GM18867 (cell line): Measurements from ENCODE around the gene EZR.
A peak's percentile ranks its signal among the peaks of the same experiment; 100 is the strongest.
"Not testable (repeated sequence)": the region's sequence is repeated elsewhere in the genome, so short reads cannot be mapped to it uniquely, and the experiment has no call there.

Experiments
- ATAC-seq: cut with Tn5 transposase; IDR thresholded peaks from one replicate; pipeline ENCODE4 v1.9.1; 2021; ENCODE audit warnings: mild to moderate bottlenecking, moderate library complexity; ENCODE audit not compliant: unreplicated experiment

The EZR gene

GRCh38 chr6:158799051-158799792, 19.9 kb downstream of the EZR start:
- ATAC-seq: no peak

DNA sequence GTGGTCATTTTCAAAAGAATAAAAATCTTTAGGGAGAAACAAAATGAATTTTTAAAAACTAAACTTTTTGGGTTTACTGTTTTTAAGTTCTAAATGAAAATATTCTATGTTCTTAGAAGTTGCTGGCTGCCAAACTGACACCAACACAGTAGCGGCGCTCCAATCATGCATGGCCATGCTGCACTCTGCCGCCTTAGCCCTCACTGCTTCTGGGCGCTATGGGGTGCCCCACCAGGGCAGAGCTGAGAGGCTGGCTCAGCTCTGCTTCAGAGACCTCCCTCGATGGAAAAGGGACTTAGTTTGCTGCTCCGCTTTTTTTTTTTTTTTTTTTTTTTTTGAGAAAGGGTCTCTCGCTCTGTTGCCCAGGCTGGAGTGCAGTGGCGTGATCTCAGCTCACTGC, 20.9 kb downstream of the EZR start:
- ATAC-seq: no peak

- no peak for ATAC-seq
Measured at GRCh38 chr6:158797331-158798310, 21.5 kb downstream of the EZR start.

- ATAC-seq: no peak
Measured at GRCh38 chr6:158796353-158796752, 22.8 kb downstream of the EZR start.

DNA sequence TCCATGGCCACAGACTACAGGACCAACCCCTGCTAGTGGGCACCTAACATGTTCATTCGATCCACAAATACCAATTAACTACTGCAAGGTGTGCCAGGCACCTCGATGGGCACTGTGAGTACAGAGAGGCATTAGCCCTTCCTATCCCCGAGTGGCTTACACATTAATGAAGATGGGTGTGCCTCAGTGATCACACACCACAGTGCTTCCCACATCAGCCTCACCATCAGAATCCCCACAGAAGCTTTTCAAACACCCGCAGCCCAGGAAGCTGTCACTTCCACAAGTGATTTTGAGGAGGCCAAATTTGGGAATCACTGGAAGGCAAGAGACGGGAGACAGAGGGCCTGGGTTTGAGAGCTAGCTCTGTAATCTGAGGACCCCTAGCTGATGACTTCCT, 23.7 kb downstream of the EZR start:
- no peak for ATAC-seq

DNA sequence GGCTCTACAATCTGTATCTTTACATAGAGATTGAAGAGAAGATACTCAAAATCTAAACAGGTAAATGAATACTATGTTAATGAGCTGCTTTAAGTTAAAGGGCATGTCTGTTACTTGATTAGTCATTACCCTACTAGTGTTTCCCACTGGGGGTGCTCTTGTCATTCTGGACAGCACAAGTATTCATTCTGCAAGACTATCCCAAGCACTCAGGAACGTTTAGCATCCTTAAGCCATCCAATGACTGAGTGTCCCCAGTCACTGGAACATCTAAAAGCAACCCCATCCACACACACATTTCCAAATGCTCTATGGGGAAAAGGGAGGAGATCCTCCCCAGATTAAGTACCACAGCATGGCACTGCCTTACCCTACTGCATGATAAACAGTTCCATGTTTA, 25.7 kb downstream of the EZR start:
- ATAC-seq: peak; percentile 60

- not testable (repeated sequence) for ATAC-seq
Measured at GRCh38 chr6:158792505-158792904, 26.7 kb downstream of the EZR start.

- ATAC-seq: no peak
Measured at GRCh38 chr6:158791274-158791855, 27.8 kb downstream of the EZR start.

GRCh38 chr6:158789115-158789917, 29.9 kb downstream of the EZR start:
- peak; percentile 42 for ATAC-seq

DNA sequence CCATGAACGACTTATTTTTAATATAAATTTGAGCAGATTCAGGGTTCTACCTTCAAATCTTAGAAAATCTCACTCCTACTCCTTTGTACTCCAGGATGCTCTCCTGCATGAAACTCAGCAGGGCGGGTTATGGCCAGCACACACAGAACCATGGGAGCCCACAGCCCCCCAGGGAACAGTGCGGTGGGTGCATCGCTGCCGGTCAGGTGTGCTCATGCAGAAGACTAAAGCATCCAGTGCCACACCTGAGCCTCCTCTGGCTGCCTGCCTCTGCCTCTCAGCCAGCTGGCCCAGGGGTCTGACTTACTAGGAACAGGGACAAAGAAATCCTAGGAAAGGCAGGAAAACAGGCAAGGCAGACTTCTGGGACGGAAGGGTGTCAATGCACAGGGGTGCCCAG, 31.8 kb downstream of the EZR start:
- ATAC-seq: no peak

GRCh38 chr6:158786645-158787304, 32.4 kb downstream of the EZR start:
- no peak for ATAC-seq

- no peak for ATAC-seq
Measured at GRCh38 chr6:158785036-158785435, 34.1 kb downstream of the EZR start.

DNA sequence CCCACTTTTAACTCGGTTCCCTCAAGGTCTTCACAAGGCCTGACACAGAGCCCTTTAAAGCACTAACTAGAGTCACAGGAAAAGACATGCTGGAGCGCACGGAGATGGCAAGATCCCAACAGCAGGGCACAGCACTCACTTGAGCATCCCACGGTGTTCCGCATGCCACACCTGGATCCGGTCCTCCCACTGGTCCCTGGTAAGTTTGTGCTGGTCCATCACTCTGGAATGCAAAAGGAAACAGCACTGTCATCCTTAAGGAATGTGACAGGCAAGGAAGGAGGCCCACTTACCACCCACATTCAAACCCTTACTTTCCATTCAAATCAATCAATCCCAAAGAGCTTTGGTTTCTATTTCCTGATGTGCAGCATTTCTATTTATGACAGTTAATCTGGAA, 34.7 kb downstream of the EZR start:
- ATAC-seq: no peak

DNA sequence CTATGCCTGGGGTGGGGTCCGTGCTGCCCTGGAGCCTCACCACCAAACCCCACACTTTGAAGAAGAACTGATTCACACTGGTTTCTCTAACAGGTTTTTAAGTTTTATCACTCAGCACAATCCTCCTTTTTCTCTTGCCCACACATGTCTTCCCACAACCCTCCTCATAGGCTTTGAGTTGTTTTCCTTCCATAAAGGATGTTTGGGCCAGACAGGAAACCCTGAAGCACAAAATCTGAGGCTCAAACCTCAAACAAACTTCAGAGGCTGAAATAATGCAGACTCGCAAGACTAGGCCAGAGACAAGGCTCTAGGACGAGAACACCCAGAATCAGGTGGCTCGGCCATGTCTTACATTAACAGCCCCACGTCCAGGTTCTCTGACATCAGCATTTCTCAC, 35.3 kb downstream of the EZR start:
- ATAC-seq: no peak

- ATAC-seq: no peak
Measured at GRCh38 chr6:158783167-158783450, 36.1 kb downstream of the EZR start.

GRCh38 chr6:158782432-158783166, 36.6 kb downstream of the EZR start:
- no peak for ATAC-seq

DNA sequence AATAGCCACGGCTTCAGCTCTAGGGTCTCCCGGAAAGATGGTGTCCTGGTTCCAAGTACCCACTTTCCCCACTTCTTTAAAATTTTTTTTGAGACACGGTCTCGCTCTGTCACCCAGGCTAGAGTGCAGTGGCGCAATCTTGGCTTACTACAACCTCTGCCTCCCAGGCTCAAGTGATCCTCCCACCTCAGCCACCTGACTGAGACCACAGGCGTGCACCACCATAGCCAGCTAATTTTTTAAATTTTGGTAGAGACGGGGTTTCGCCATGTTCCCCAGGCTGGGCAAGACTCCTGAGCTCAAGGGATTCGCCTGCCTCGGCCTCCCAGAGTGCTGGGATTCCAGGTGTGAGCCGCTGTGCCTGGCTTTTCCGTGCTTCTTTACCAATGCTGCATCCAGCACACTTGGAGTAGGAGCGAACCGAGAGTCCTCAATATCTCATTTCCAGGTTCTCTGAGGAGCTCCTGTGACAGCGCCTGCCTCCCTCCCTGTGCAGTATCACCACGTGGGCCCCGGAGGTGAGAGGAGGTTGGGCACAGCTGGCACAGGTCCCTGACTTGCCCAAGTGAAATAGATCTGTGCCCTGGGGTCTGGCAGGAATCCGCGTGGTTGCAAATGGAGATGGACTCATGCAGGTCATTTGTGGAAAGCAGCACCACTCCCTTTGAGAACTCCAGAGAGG, 37.3 kb downstream of the EZR start:
- ATAC-seq: no peak

- ATAC-seq: no peak
Measured at GRCh38 chr6:158780988-158781691, 38.0 kb downstream of the EZR start.
